BLaER1 treated with 17β-estradiol and CSF1 and Interleukin-3, amounts not matched to agents 10 nM and 100 nM (cell line): ENCODE results near the gene GRXCR1.

ENCODE experiments used
- H3K27ac ChIP-seq, 11 experiments: shearing (Covaris generic); formaldehyde crosslinking; 2 replicates each; pipeline ENCODE4 v1.8.1; 2022
- H3K27me3 ChIP-seq, 11 experiments: shearing (Covaris generic); formaldehyde crosslinking; 2 replicates each; pipeline ENCODE4 v1.8.1; 2022
- H3K36me3 ChIP-seq, 11 experiments: shearing (Covaris generic); formaldehyde crosslinking; 2 replicates each; pipeline ENCODE4 v1.8.1; 2022
- H3K4me1 ChIP-seq, 10 experiments: shearing (Covaris generic); formaldehyde crosslinking; 2 replicates each; pipeline ENCODE4 v1.8.1; 2022
- H3K4me2 ChIP-seq, 11 experiments: shearing (Covaris generic); formaldehyde crosslinking; 2 replicates each; pipeline ENCODE4 v1.8.1; 2022
- H3K4me3 ChIP-seq, 10 experiments: shearing (Covaris generic); formaldehyde crosslinking; 2 replicates each; pipeline ENCODE4 v1.8.1; 2022
- H3K9ac ChIP-seq, 11 experiments: shearing (Covaris generic); formaldehyde crosslinking; 2 replicates each; pipeline ENCODE4 v1.8.1; 2022
- H3K9me3 ChIP-seq, 11 experiments: shearing (Covaris generic); formaldehyde crosslinking; replicated peaks in 1 of 11; 2 replicates each; pipeline ENCODE4 v1.8.1; 2022
- H4K20me1 ChIP-seq, 11 experiments: shearing (Covaris generic); formaldehyde crosslinking; 2 replicates each; pipeline ENCODE4 v1.8.1; 2022
- Cebpa-rat ChIP-seq, 11 experiments: shearing (Covaris generic); IDR thresholded peaks; 2 replicates each; pipeline ENCODE4 v1.8.1; 2022

The GRXCR1 gene

DNA sequence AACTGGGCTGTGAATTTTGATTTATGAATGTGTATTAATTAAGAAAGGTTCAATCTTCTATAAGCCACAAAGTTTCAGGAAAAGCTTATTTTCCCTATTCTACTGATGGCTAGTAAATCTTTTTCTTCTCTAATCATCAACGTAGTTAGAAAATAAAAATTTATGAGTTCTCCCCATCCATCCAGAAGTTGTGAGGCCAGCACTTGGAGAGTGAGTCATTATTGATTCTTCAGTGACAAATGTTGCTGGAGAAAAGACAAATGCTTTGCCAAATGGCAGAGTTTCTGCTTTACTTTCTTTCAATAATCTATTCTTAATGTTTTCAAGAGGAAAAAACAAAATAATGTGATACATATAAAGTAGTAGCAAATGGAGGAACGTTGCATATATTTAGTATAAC is 11.3 kb upstream of the GRXCR1 start:
- H3K4me2 ChIP-seq, result no peak overlapping the region
- H3K27me3 ChIP-seq, result no peaks in the 10 kb centered on the region
- no peaks in the 10 kb centered on the region for H3K4me1 ChIP-seq
- H3K4me3 ChIP-seq, result no peak overlapping the region
- peaks cover 0 to 5% (median 0%) of the 10 kb centered on the region in 11 experiments; a peak in 1 of 22 replicates for H3K9me3 ChIP-seq
- TF ChIP-seq Cebpa-rat (IDR thresholded peaks at IDR 0.05), result no peak
- H3K36me3 ChIP-seq, result no peaks in the 10 kb centered on the region
- H4K20me1 ChIP-seq, result no peaks in the 10 kb centered on the region
- no peak overlapping the region for H3K27ac ChIP-seq
- no peak overlapping the region for H3K9ac ChIP-seq

DNA sequence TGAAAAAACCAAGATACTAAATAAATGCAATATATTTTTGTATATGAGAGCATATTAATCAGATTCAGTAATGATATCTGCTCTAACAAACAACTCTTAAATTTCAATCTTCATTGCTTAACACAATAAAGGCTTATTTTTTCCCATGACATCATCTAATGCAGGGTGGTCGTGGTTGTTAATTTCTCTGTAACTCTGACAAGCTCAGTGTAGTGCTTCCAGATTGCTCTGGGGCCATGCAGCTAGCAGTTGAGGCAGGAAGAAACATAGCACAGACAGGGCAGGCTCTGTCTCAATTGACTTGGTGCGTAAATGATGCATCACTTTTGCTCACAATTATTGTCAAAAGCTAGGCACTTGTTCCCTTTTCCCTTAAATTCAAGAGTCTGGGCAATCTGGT is 869 bp upstream of the GRXCR1 start:
- H3K4me3 ChIP-seq, result no peak overlapping the region
- no peaks in the 10 kb centered on the region for H4K20me1 ChIP-seq
- H3K27me3 ChIP-seq, result no peaks in the 10 kb centered on the region
- H3K27ac ChIP-seq, result no peak overlapping the region
- peaks cover 0 to 10% (median 0%) of the 10 kb centered on the region in 11 experiments; a peak in 3 of 22 replicates for H3K9me3 ChIP-seq
- no peaks in the 10 kb centered on the region for H3K36me3 ChIP-seq
- H3K4me2 ChIP-seq, result no peak overlapping the region
- TF ChIP-seq Cebpa-rat (IDR thresholded peaks at IDR 0.05), result no peak
- no peaks in the 10 kb centered on the region for H3K4me1 ChIP-seq
- H3K9ac ChIP-seq, result no peak overlapping the region

DNA sequence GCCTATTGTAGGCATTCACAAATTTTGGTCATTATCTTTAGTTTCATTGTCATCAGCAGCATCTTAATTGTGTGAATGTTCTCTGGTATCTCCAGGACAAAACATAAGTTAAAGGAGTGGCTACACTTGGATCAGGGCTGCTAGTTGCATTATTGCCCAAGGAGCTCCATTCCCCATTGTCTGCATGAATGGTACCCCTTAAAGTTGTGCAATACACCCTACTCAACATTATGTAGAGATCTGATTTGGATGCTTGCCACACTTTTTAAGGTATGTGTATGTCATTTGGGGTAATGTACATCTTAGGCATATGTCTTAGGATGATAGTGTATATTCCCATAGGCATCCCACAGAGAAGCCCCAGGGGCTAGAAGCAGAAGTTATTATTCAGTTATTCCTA is 2.9 kb downstream of the GRXCR1 start:
- Histone ChIP-seq H3K4me2 (no peak overlapping the region), H3K27ac (no peak overlapping the region), H3K9ac (no peak overlapping the region), H3K27me3 (no peaks in the 10 kb centered on the region), H3K36me3 (no peaks in the 10 kb centered on the region), H3K4me1 (no peaks in the 10 kb centered on the region), H3K9me3 (no peaks in the 10 kb centered on the region), H4K20me1 (no peaks in the 10 kb centered on the region), H3K4me3 (no peak overlapping the region)
- TF ChIP-seq Cebpa-rat (IDR thresholded peaks at IDR 0.05), result no peak; a peak in 1 of 22 replicates

DNA sequence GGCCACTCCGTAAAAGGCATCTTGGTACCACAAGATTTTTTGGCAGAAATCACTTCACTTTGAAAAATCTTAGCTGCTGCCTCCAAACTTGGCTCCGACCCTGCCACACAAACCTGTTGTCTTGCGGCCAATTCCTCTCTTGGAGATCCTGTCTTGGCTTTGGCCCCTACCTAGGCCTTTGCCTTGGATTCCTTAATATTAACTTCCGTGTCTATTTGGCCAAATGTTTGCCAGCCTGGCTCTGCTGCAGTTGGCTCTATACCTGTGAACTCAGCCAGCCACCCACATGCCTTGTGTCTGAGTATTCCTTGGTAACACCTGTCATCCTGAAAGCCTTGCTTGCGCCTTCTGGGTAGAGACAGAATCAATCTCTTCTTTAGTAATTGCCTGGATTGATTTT is 12.5 kb downstream of the GRXCR1 start:
- no peaks in the 10 kb centered on the region for H3K36me3 ChIP-seq
- H4K20me1 ChIP-seq, result no peaks in the 10 kb centered on the region
- H3K27ac ChIP-seq, result no peak overlapping the region
- H3K9ac ChIP-seq, result no peak overlapping the region
- H3K27me3 ChIP-seq, result no peaks in the 10 kb centered on the region
- peaks cover 0 to 17% (median 0%) of the 10 kb centered on the region in 10 experiments; a peak in 4 of 20 replicates for H3K4me1 ChIP-seq
- peaks cover 0 to 24% (median 0%) of the 10 kb centered on the region in 11 experiments; a peak in 4 of 22 replicates for H3K9me3 ChIP-seq
- no peak overlapping the region for H3K4me3 ChIP-seq
- no peak for TF ChIP-seq Cebpa-rat (IDR thresholded peaks at IDR 0.05)
- H3K4me2 ChIP-seq, result no peak overlapping the region

DNA sequence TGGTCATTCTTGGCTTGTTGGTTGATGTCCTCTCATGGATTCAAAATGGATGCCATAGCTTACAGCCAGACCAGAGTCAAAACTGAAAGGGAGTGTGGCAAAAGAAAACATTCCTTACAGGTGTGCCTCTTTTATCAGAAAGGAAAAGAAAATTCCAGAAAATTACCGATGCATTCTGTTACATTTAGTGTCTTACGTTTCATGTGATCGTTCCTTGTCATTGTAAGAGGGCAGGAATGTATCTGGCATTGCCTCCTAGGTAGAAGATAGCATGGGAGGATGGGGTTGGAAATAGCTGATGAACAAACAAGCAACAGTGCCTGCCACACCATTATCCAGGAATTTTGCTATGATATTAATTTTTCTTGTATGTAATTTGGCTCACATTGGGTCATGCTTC is 13.1 kb downstream of the GRXCR1 start:
- no peak for TF ChIP-seq Cebpa-rat (IDR thresholded peaks at IDR 0.05)
- H3K4me2 ChIP-seq, result no peak overlapping the region
- H3K9me3 ChIP-seq, result peaks cover 0 to 30% (median 0%) of the 10 kb centered on the region in 11 experiments; a peak in 4 of 22 replicates
- H3K36me3 ChIP-seq, result no peaks in the 10 kb centered on the region
- H3K9ac ChIP-seq, result no peak overlapping the region
- H3K4me3 ChIP-seq, result no peak overlapping the region
- no peaks in the 10 kb centered on the region for H4K20me1 ChIP-seq
- H3K4me1 ChIP-seq, result peaks cover 0 to 17% (median 0%) of the 10 kb centered on the region in 10 experiments; a peak in 4 of 20 replicates
- no peaks in the 10 kb centered on the region for H3K27me3 ChIP-seq
- H3K27ac ChIP-seq, result no peak overlapping the region

DNA sequence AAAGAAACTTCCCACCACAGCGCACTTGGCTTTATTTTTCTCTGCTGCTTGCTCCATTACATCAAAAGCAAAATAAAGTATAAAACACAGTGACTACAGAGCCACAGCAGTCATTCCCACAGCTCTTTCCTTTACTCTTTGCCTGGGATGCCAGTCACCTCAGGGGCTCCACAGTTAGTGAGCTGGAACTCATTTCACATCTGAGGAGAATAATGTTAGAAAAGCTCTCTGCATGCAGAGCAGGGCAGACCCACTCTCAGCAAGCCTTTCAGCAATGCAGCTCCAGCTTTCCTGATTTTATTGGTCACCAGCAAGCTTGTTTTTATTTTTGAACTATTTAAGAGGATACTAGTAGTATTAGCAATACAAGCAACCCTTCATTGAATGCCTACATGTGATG is 13.8 kb downstream of the GRXCR1 start:
- no peak for TF ChIP-seq Cebpa-rat (IDR thresholded peaks at IDR 0.05)
- no peak overlapping the region for H3K4me2 ChIP-seq
- no peaks in the 10 kb centered on the region for H4K20me1 ChIP-seq
- peaks cover 0 to 23% (median 0%) of the 10 kb centered on the region in 11 experiments; a peak in 4 of 22 replicates for H3K9me3 ChIP-seq
- peaks cover 0 to 17% (median 0%) of the 10 kb centered on the region in 10 experiments; a peak in 4 of 20 replicates for H3K4me1 ChIP-seq
- no peak overlapping the region for H3K27ac ChIP-seq
- H3K36me3 ChIP-seq, result no peaks in the 10 kb centered on the region
- no peak overlapping the region for H3K9ac ChIP-seq
- H3K27me3 ChIP-seq, result no peaks in the 10 kb centered on the region
- no peak overlapping the region for H3K4me3 ChIP-seq

DNA sequence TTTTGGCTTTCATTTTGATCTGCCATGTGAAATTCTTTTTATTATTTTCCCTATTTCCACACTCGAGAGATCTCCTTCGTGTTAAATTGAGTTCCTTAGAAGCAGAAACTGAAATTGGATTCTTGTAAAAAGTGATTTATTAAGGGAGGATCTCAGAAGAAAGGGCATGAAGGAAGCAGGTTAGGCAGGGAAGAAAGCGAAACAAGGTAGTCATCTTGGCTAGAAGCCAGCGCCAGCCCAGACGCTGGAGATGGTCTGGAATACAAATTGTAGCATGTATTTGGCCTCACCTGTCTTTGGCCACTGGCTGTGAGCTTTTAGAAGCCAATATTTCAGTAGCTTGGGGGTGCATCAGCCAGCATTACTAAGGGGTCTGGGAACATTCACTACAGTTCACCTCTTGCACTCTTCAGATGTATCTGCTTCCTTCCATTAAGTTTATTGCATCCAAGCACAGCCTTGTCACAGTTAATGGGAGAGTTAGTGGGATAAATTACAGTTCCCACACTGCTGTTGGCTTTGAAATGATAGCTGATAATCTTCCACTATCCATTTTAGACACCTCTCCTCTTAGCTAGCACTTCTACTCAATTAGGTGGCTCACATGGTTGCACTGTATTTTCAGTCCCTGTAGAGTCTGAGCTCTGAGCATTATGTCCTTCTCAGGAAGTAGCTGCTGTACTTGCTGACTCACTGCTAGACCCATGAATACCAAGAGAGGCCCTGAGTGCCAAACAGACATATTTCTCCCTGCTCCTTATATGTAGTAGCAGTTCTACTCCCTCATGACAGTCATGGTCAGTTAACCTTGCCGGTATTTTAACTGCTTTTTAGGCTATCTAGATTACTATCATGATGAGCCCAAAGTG is 14.6 kb downstream of the GRXCR1 start:
- H3K4me2 ChIP-seq, result peak overlapping the region in 2 of 11 experiments; percentile 3 to 27; a peak in 2 of 22 replicates
- H3K4me1 ChIP-seq, result peaks cover 0 to 17% (median 0%) of the 10 kb centered on the region in 10 experiments; a peak in 4 of 20 replicates
- H3K9ac ChIP-seq, result no peak overlapping the region
- H3K36me3 ChIP-seq, result no peaks in the 10 kb centered on the region
- no peak overlapping the region for H3K4me3 ChIP-seq
- no peaks in the 10 kb centered on the region for H4K20me1 ChIP-seq
- peaks cover 0 to 19% (median 0%) of the 10 kb centered on the region in 11 experiments; a peak in 4 of 22 replicates for H3K9me3 ChIP-seq
- no peaks in the 10 kb centered on the region for H3K27me3 ChIP-seq
- TF ChIP-seq Cebpa-rat (IDR thresholded peaks at IDR 0.05), result no peak
- no peak overlapping the region for H3K27ac ChIP-seq

DNA sequence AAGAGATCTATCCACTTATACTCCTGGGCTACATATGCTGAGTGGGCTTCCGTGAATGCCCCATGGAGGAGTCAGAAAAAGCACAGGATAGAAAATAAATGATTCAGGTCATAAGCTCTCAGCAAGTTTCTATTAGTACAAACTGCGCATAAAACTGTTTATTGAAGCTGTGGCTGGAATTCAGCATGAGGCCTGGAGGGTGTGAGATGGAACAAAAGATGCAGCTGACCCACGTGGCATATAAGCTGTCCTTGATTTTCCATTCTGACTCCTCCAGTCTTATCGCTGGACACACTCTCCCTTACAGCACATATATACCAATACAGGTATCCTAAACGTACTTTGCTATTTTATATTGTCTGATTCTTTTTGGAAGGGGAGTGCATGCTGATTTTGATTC is 17.9 kb downstream of the GRXCR1 start:
- Histone ChIP-seq H3K4me2 (no peak overlapping the region), H4K20me1 (no peaks in the 10 kb centered on the region), H3K9me3 (peaks cover 0 to 31% (median 0%) of the 10 kb centered on the region in 11 experiments; a peak in 4 of 22 replicates), H3K4me1 (peaks cover 0 to 9% (median 0%) of the 10 kb centered on the region in 10 experiments; a peak in 4 of 20 replicates), H3K36me3 (no peaks in the 10 kb centered on the region), H3K9ac (no peak overlapping the region), H3K4me3 (no peak overlapping the region), H3K27me3 (no peaks in the 10 kb centered on the region), H3K27ac (no peak overlapping the region)
- no peak for TF ChIP-seq Cebpa-rat (IDR thresholded peaks at IDR 0.05)

DNA sequence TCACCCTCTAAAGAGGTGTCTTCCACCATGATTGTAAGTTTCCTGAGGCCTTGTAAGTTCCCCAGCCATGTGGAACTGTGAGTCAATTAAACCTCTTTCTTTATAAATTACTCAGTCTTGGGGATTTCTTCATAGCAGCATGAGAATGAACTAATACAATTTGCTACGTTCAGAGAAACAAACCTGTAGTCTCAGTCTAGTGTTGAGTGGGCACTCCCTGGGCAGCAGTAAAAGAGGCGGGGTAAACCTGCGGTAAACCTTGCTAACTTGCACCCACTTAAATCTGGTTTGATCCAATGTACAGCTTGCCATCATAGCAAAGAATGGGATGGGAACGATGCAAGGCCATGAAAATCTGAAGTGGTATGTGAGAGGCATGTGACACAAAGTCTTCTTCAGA is 22.4 kb downstream of the GRXCR1 start:
- peaks cover 0 to 20% (median 0%) of the 10 kb centered on the region in 11 experiments; a peak in 4 of 22 replicates for H3K9me3 ChIP-seq
- H3K4me2 ChIP-seq, result no peak overlapping the region
- no peaks in the 10 kb centered on the region for H3K36me3 ChIP-seq
- H3K4me1 ChIP-seq, result no peaks in the 10 kb centered on the region
- H3K27me3 ChIP-seq, result no peaks in the 10 kb centered on the region
- H4K20me1 ChIP-seq, result no peaks in the 10 kb centered on the region
- no peak overlapping the region for H3K4me3 ChIP-seq
- no peak overlapping the region for H3K27ac ChIP-seq
- no peak overlapping the region for H3K9ac ChIP-seq
- TF ChIP-seq Cebpa-rat (IDR thresholded peaks at IDR 0.05), result no peak
